Bronchus fibroblast of lung (primary cell): ENCODE measurements around the gene ANAPC16. TPM values are rescaled to one million over a fixed set of nuclear protein-coding genes. Genes with fewer than 3 reads are reported as not detected.

ENCODE experiments used
- total RNA-seq: library from RNA; depleted of rRNA; stranded (reverse); fragments of >200 nt; gene quantifications from 2 replicates; pipeline ENCODE4 v1.2.3, GENCODE V29; 2015

Gene ANAPC16
- total RNA-seq, result 55.9 and 56.8 TPM in 2 replicates

DNA sequence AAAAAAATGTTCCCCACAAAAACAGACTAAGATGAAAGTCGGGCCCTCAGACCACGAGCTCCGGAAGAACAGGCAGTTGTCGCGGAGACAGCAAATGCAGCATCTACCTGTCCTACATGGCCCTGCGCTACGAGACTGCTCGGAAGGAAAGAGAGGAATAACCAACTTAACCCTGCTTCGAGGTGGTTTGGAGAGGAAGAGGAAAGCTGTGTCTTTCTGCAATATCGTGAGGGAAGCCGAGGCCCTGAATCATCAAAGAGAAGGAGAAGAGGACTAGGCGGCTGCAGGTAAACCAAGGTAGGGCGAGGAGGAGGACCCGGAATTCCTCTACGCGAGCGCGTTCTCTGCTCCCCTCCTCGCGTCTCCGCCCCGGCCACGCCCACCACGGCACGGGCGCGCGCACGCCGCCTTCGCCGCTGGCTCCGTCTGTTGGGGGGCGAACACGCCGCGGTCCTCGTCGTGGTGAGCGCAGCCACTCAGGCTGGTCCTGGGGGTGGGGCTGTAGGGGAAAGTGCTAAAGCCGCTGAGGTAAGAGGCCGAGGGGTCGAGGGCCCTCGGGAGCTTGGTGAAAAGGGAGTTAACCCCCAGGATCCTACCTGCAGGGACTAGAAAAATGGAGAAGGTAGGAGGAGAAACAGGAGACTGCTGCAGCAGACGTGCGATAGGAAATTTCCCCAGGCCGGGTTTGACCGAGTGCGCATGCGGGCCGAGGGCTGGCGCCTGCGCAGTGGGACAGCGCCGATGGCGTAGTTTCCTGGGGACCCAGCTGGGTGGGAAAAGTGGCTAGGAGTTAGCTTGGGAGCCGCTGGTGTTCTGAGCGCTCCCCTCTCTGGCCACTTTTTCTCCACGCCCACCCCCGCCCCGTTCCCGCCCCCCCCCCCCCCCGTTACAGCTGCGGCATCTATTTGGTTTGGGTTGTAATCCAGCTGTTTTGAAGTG is at the start of gene ANAPC16, which contains the start of gene ASCC1:
TSS of gene ANAPC16 (plus strand) at position 402 of the 939 bp plus-strand sequence. CDS start 7,903 bp downstream, outside the sequence.
TSS of gene ASCC1 (minus strand) at position 666 of the 939 bp plus-strand sequence. CDS start 2,978 bp downstream, outside the sequence.

GRCh38 chr10:72273410-72274212 is 57.8 kb downstream of the ANAPC16 start, which contains the start of gene DDIT4:
DDIT4 (plus strand) TSS chr10:72273924; CDS start chr10:72274217, 293 bp downstream.

Other genes with a start within 250 kb of the ANAPC16 start
- 0.15 and 0.34 TPM in 2 replicates for gene SPOCK2, start 127.5 kb upstream of the ANAPC16 start, total RNA-seq
- gene ASCC1, start 264 bp downstream of the ANAPC16 start, total RNA-seq, result 28.4 and 31.1 TPM in 2 replicates
- 359 and 421 TPM in 2 replicates for gene DDIT4, start 57.9 kb downstream of the ANAPC16 start, total RNA-seq
- 23.5 and 28.7 TPM in 2 replicates for gene DNAJB12, start 138.9 kb downstream of the ANAPC16 start, total RNA-seq